Stimulated activated CD8-positive, alpha-beta memory T cell treated with anti-CD3 and anti-CD28 coated beads, Interleukin-4, amount 100 ng/mL, for 24 hours (primary cell): ENCODE measurements around the gene CNST.
"Not testable (repeated sequence)": the region's sequence is repeated elsewhere in the genome, so short reads cannot be mapped to it uniquely, and the experiment has no call there.

Experiments
- DNase-seq: peaks from one replicate; pipeline ENCODE4 v3.0.0-alpha.2; 2020; ENCODE audit warnings: low read depth

CNST gene

GRCh38 chr1:246624091-246624490, 57.8 kb downstream of the CNST start:
- DNase-seq: no peak

- DNase-seq: no peak
These were observed 62.8 kb downstream of the CNST start for GRCh38 chr1:246629030-246629429.

- DNase-seq: no peak
These were observed 63.7 kb downstream of the CNST start for GRCh38 chr1:246629976-246630375.

- no peak for DNase-seq
These were observed 65.2 kb downstream of the CNST start for GRCh38 chr1:246631426-246631825.

- no peak for DNase-seq
These were observed 66.3 kb downstream of the CNST start for GRCh38 chr1:246632281-246633168.

GRCh38 chr1:246634659-246635058, 68.4 kb downstream of the CNST start:
- DNase-seq: not testable (repeated sequence)

GRCh38 chr1:246638941-246639655, 72.8 kb downstream of the CNST start:
- DNase-seq: no peak

- DNase-seq: no peak
These were observed 73.5 kb downstream of the CNST start for GRCh38 chr1:246639732-246640131.

GRCh38 chr1:246640747-246641146, 74.5 kb downstream of the CNST start:
- no peak for DNase-seq

- DNase-seq: no peak
These were observed 75.1 kb downstream of the CNST start for GRCh38 chr1:246641394-246641793.

GRCh38 chr1:246642719-246643118, 76.5 kb downstream of the CNST start:
- no peak for DNase-seq

GRCh38 chr1:246647113-246647512, 80.9 kb downstream of the CNST start:
- no peak for DNase-seq

GRCh38 chr1:246647513-246647912, 81.3 kb downstream of the CNST start:
- no peak for DNase-seq

- DNase-seq: no peak
These were observed 84.9 kb downstream of the CNST start for GRCh38 chr1:246651012-246651695.

GRCh38 chr1:246658567-246658966, 92.3 kb downstream of the CNST start:
- no peak for DNase-seq

GRCh38 chr1:246659594-246660140, 93.4 kb downstream of the CNST start:
- DNase-seq: no peak

- DNase-seq: no peak
These were observed 95.2 kb downstream of the CNST start for GRCh38 chr1:246661451-246661850.

- DNase-seq: no peak
These were observed 101.5 kb downstream of the CNST start for GRCh38 chr1:246667773-246668172.

- no peak for DNase-seq
These were observed 103.4 kb downstream of the CNST start for GRCh38 chr1:246669659-246670058.

GRCh38 chr1:246674049-246674448, 107.8 kb downstream of the CNST start:
- no peak for DNase-seq

- DNase-seq: no peak
These were observed 111.6 kb downstream of the CNST start for GRCh38 chr1:246677842-246678241.
